Measurements from ENCODE around the gene PARP16. TPM values are rescaled to one million over a fixed set of nuclear protein-coding genes. Genes with fewer than 3 reads are reported as not detected.

The PARP16 gene
- total and polyA plus RNA-seq, 2 experiments from 2014 or later = 3.6 to 4.1 TPM

GRCh38 chr15:65254356-65254755 is 32.3 kb downstream of the PARP16 start:
- Histone ChIP-seq H2AFZ (no peak overlapping the region), H3K27ac (ENCODE audit: low read depth) (no peak overlapping the region), H4K20me1 (replicated peaks; ENCODE audit: insufficient read depth) (no peaks in the 10 kb centered on the region), H3K4me1 (ENCODE audit: insufficient read depth) (no peaks in the 10 kb centered on the region), H3K4me2 (no peak overlapping the region), H3K4me3 (no peak overlapping the region), H3F3A (replicated peaks; ENCODE audit: low read depth) (no peaks in the 10 kb centered on the region), H3K36me3 (ENCODE audit: insufficient read depth) (no peaks in the 10 kb centered on the region), H3K27me3 (ENCODE audit: insufficient read depth) (no peaks in the 10 kb centered on the region), H3K9me2 (ENCODE audit: insufficient read depth) (no peaks in the 10 kb centered on the region), H3K79me2 (replicated peaks; ENCODE audit: insufficient read depth) (no peaks in the 10 kb centered on the region)
- no peaks in the 10 kb centered on the region for H3K36me3 Mint-ChIP-seq (ENCODE audit: low read depth)
- TF ChIP-seq EZH2phosphoT487 (IDR thresholded peaks at IDR 0.05; ENCODE audit: unreplicated experiment) (no peak), ZNF462 (CRISPR knock-in tag; IDR thresholded peaks at IDR 0.05) (no peak), JUNB (IDR thresholded peaks at IDR 0.05; ENCODE audit: unreplicated experiment) (no peak), ZNF114 (CRISPR knock-in tag; IDR thresholded peaks at IDR 0.05) (no peak), CTCF (conservative IDR thresholded peaks at IDR 0.05; ENCODE audit: low read depth in 2 of 2) (no peak), EZH2 (IDR thresholded peaks at IDR 0.05; ENCODE audit: low read depth, unreplicated experiment) (no peak), REST (IDR thresholded peaks at IDR 0.05; ENCODE audit: unreplicated experiment) (no peak), NANOG (IDR thresholded peaks at IDR 0.05; ENCODE audit: borderline replicate concordance) (no peak), ETS1 (IDR thresholded peaks at IDR 0.05) (no peak), CREB1 (CRISPR knock-in tag; IDR thresholded peaks at IDR 0.05; ENCODE audit: low read depth) (no peak), POLR2AphosphoS5 (IDR thresholded peaks at IDR 0.05; ENCODE audit: low read depth) (no peak), STAT1 (IDR thresholded peaks at IDR 0.05; ENCODE audit: unreplicated experiment) (no peak), ZNF331 (CRISPR knock-in tag; IDR thresholded peaks at IDR 0.05; ENCODE audit: low read depth) (no peak)
- H3K9me3 Mint-ChIP-seq = no peaks in the 10 kb centered on the region
- no peak overlapping the region for H3K27ac Mint-ChIP-seq
- H3K27me3 Mint-ChIP-seq (ENCODE audit: insufficient read depth, low read depth, poor library complexity) = no peaks in the 10 kb centered on the region
- H3K4me1 Mint-ChIP-seq = peaks cover 6% of the 10 kb centered on the region; the same call in 1 of the 3 replicates
- DNase-seq (ENCODE audit: low spot score) (peak; percentile 38), ATAC-seq (peak; percentile 69)
- H3K4me3 Mint-ChIP-seq = no peak overlapping the region
